HepG2 (cell line): ENCODE measurements around the gene ZFP69B. TPM values are rescaled to one million over a fixed set of nuclear protein-coding genes. Genes with fewer than 3 reads are reported as not detected.

ENCODE experiments used
- ATAC-seq: fragments of 200-7000 bp; cut with Tn5 transposase; 3 replicates; pipeline ENCODE4 v1.9.1; 2020; ENCODE audit warnings: mild to moderate bottlenecking, moderate library complexity
- BruUV-seq: library from RNA; stranded (reverse); fragments of 400-500 nt; replicated peaks from 2 replicates; lab custom pipeline; 2021; lab: Mats Ljungman, UMichigan
- CTCF ChIA-PET: fragments of 300-600 bp; formaldehyde crosslinking; extraction: SDS; loops from one replicate; lab custom pipeline; 2021; ENCODE audit warnings: low total read pairs, inconsistent platforms, low intra/inter-chr PET ratio; lab: Yijun Ruan, JAX
- POLR2A ChIA-PET: fragments of 350-600 bp; sonication (Branson Sonifier 250); formaldehyde crosslinking; loops from one replicate; lab custom pipeline; 2020; ENCODE audit warnings: antibody characterized with exemption, inconsistent platforms; lab: Yijun Ruan, JAX
- DNase-seq: peaks from one replicate; pipeline ENCODE4 v3.0.0-alpha.2; 2015; ENCODE audit warnings: low spot score
- FAIRE-seq: peaks from 3 replicates; lab custom pipeline; 2011; peaks lifted over from hg19 to GRCh38; lab: Jason Lieb, UNC
- H2AFZ ChIP-seq: one replicate; pipeline ENCODE4 v1.6.1; 2011; ENCODE audit warnings: low read length, inconsistent platforms
- H3K27ac ChIP-seq: fragments of 300-600 bp; 3 replicates; pipeline ENCODE4 v1.8.0; 2011; ENCODE audit warnings: mixed run types, mild to moderate bottlenecking, mixed read lengths, low read length, inconsistent platforms; ENCODE audit not compliant: insufficient read depth; ENCODE audit errors: extremely low read length
- H3K27me3 ChIP-seq, 2 experiments: fragments of 200-600 bp in 1 of 2; 2 replicates in 1 of 2; 3 replicates in 1 of 2; pipeline versions ENCODE4 v1.6.0 to v1.8.0; 2011; ENCODE audit warnings: low read length in 2 of 2, mild to moderate bottlenecking in 2 of 2, moderate library complexity in 2 of 2, inconsistent platforms in 1 of 2; ENCODE audit not compliant: insufficient read depth in 2 of 2, control insufficient read depth in 1 of 2
- H3K36me3 ChIP-seq, 2 experiments: fragments of 200-600 bp in 1 of 2; replicated peaks in 1 of 2; 2 replicates in 1 of 2; 3 replicates in 1 of 2; pipeline versions ENCODE4 v1.5.1 to v1.8.0; 2011; ENCODE audit warnings: low read length in 2 of 2, inconsistent platforms in 1 of 2; ENCODE audit not compliant: insufficient read depth in 2 of 2, control insufficient read depth in 1 of 2
- H3K4me1 ChIP-seq: 2 replicates; pipeline ENCODE4 v1.5.1; 2012; ENCODE audit warnings: low read length, inconsistent platforms; ENCODE audit not compliant: insufficient read depth
- H3K4me2 ChIP-seq: 2 replicates; pipeline ENCODE4 v1.6.0; 2011; ENCODE audit warnings: low read depth, low read length, inconsistent platforms
- H3K4me3 ChIP-seq, 3 experiments: fragments of 200-600 bp in 1 of 3; sonication (generic), shearing (Covaris generic) in 1 of 3; replicated peaks in 1 of 3; 2 replicates each; pipeline ENCODE4 v1.5.1; 2011 to 2016; ENCODE audit warnings: low read length in 3 of 3, inconsistent platforms in 2 of 3, low read depth in 2 of 3, mild to moderate bottlenecking in 2 of 3, control low read depth in 1 of 3, mixed read lengths in 1 of 3; ENCODE audit not compliant: insufficient read depth in 1 of 3
- H3K79me2 ChIP-seq: one replicate; pipeline ENCODE4 v1.6.1; 2011; ENCODE audit warnings: low read length, inconsistent platforms; ENCODE audit not compliant: insufficient read depth
- H3K9ac ChIP-seq: 2 replicates; pipeline ENCODE4 v1.6.0; 2011; ENCODE audit warnings: mild to moderate bottlenecking, low read depth, low read length, inconsistent platforms; ENCODE audit not compliant: insufficient read depth
- H3K9me3 ChIP-seq: 2 replicates; pipeline ENCODE4 v1.5.1; 2012; ENCODE audit warnings: mild to moderate bottlenecking, low read length
- H4K20me1 ChIP-seq: 2 replicates; pipeline ENCODE4 v1.6.0; 2011; ENCODE audit warnings: inconsistent platforms, mild to moderate bottlenecking, low read length, moderate library complexity; ENCODE audit not compliant: insufficient read depth
- ATF7 ChIP-seq, 2 experiments: fragments of 450-650 bp in 1 of 2; sonication (generic) in 1 of 2; formaldehyde crosslinking in 1 of 2; IDR thresholded peaks; 2 replicates each; pipeline versions ENCODE4 v1.4.0 to v1.6.1; 2016 to 2020; ENCODE audit warnings: antibody characterized with exemption in 1 of 2, mild to moderate bottlenecking in 1 of 2, missing genetic modification reagents in 1 of 2
- ELF1 ChIP-seq: sonication (generic); formaldehyde crosslinking; IDR thresholded peaks from 2 replicates; pipeline ENCODE4 v1.4.0; 2020; ENCODE audit warnings: missing genetic modification reagents
- MXD3 ChIP-seq: IDR thresholded peaks from 2 replicates; pipeline ENCODE4 v1.6.1; 2016; ENCODE audit warnings: mild to moderate bottlenecking, missing biosample characterization, missing genetic modification reagents
- NCOA2 ChIP-seq: sonication (generic); formaldehyde crosslinking; IDR thresholded peaks from 2 replicates; pipeline ENCODE4 v1.8.0; 2022; ENCODE audit warnings: inconsistent platforms
- PAX8 ChIP-seq: sonication (generic); formaldehyde crosslinking; IDR thresholded peaks from 2 replicates; pipeline ENCODE4 v1.8.0; 2022; ENCODE audit warnings: mild to moderate bottlenecking, missing genetic modification reagents, borderline replicate concordance
- RNF219 ChIP-seq: sonication (generic); formaldehyde crosslinking; IDR thresholded peaks from 2 replicates; pipeline ENCODE4 v1.5.0; 2020; ENCODE audit warnings: mild to moderate bottlenecking, missing genetic modification reagents
- SALL1 ChIP-seq: sonication (generic); formaldehyde crosslinking; IDR thresholded peaks from 2 replicates; pipeline ENCODE4 v1.8.0; 2022; ENCODE audit warnings: mild to moderate bottlenecking, missing genetic modification reagents
- SIX4 ChIP-seq: sonication (generic); formaldehyde crosslinking; IDR thresholded peaks from 2 replicates; pipeline ENCODE4 v1.4.0; 2020; ENCODE audit warnings: missing genetic modification reagents
- SOX5 ChIP-seq: IDR thresholded peaks from 2 replicates; pipeline ENCODE4 v1.6.1; 2016; ENCODE audit warnings: borderline replicate concordance
- TEAD3 ChIP-seq: optimal IDR thresholded peaks from 2 replicates; pipeline ENCODE3; 2016; ENCODE audit warnings: borderline replicate concordance
- ZBTB4 ChIP-seq: sonication (generic); formaldehyde crosslinking; IDR thresholded peaks from 2 replicates; pipeline ENCODE4 v1.4.0; 2020; ENCODE audit warnings: missing genetic modification reagents, mild to moderate bottlenecking, borderline replicate concordance
- ZMYM2 ChIP-seq: sonication (generic); formaldehyde crosslinking; IDR thresholded peaks from 2 replicates; pipeline ENCODE4 v1.8.0; 2022; ENCODE audit warnings: mild to moderate bottlenecking, missing genetic modification reagents
- ZNF136 ChIP-seq: sonication (generic); formaldehyde crosslinking; IDR thresholded peaks from 2 replicates; pipeline ENCODE4 v1.8.1; 2022; ENCODE audit warnings: low read depth, mild to moderate bottlenecking, moderate library complexity, missing genetic modification reagents
- ZNF512 ChIP-seq: sonication (generic); formaldehyde crosslinking; IDR thresholded peaks from 2 replicates; pipeline ENCODE4 v1.4.0; 2020; ENCODE audit warnings: mild to moderate bottlenecking, missing genetic modification reagents
- ZNF7 ChIP-seq: IDR thresholded peaks from 2 replicates; pipeline ENCODE4 v1.6.1; 2016; ENCODE audit warnings: missing biosample characterization, missing genetic modification reagents
- WGBS: methylation state at CpG from one replicate; pipeline ENCODE4 v1.1.6; 2017; ENCODE audit warnings: low lambda C conversion rate; 5-methylcytosine and 5-hydroxymethylcytosine counted together
- in situ Hi-C: cut with HindIII; loops from 2 replicates; pipeline ENCODE4 v1.10.0; 2017; ENCODE audit warnings: low pct_unique_long_range_greater_than_20kb; ENCODE audit not compliant: extremely low pct_ligation_motif_present
- intact Hi-C: fragments of 100-400 bp; cut with micrococcal nuclease; formaldehyde crosslinking; loops from one replicate; pipeline ENCODE4 v1.10.0; 2022; ENCODE audit not compliant: unreplicated experiment
- polyA plus RNA-seq, 8 experiments: library from polyadenylated mRNA; depleted of rRNA in 3 of 8; stranded (reverse) in 7 of 8; unstranded in 1 of 8; fragments of >200 nt; fragmentation: Illumina TruSeq in 4 of 8; extraction: Trizol in 4 of 8; gene quantifications; 2 replicates each; pipeline versions ENCODE4 v1.2.1 to v1.2.3, GENCODE V29; 2011 to 2016; ENCODE audit warnings: low read depth in 4 of 8, missing spikeins in 1 of 8, mixed read lengths in 1 of 8; ENCODE audit not compliant: insufficient read depth in 1 of 8
- total RNA-seq, 5 experiments: library from RNA; depleted of rRNA; stranded (reverse); fragments of >200 nt; fragmentation: Illumina TruSeq; extraction: Trizol; gene quantifications; 2 replicates each; pipeline ENCODE4 v1.2.3, GENCODE V29; 2016; ENCODE audit warnings: low read depth in 1 of 5

The ZFP69B gene
- total and polyA plus RNA-seq, 2 of the 13 experiments (the other 11 are each of a cell fraction or from before 2014, with no cell fraction given), result 4.6 to 7.7 TPM

GRCh38 chr1:40450495-40451237 is 390 bp downstream of the ZFP69B start:
- Histone ChIP-seq H3K4me1 (peaks cover 26% of the 10 kb centered on the region), H3K27me3 (no peaks in the 10 kb centered on the region; a peak in 2 of 5 replicates), H3K79me2 (peaks cover 20% of the 10 kb centered on the region), H3K27ac (peak overlapping the region; percentile 78), H3K9me3 (peaks cover 23% of the 10 kb centered on the region), H3K4me2 (peak overlapping the region; percentile 78), H4K20me1 (no peaks in the 10 kb centered on the region), H2AFZ (peak overlapping the region; percentile 52), H3K4me3 (peak overlapping the region; percentile 73 to 87 (median 86)), H3K36me3 (peaks cover 3 to 22% of the 10 kb centered on the region in 2 experiments; a peak in 2 of 5 replicates), H3K9ac (peak overlapping the region; percentile 83)
- intact Hi-C loops, result loop anchor here (2.0 kb wide), 1 partner anchor 30 kb away; no protein-coding TSS in a partner anchor
- under 1% methylated on average over 21 of the region's 22 CpGs for WGBS
- BruUV-seq, result TSS peak; percentile 68
- peak; percentile 5 for DNase-seq
- no peak for FAIRE-seq
- in situ Hi-C loops, result no loop called here
- peak; percentile 61 for ATAC-seq
- ChIA-PET POLR2A (interaction anchor here (0.6 to 1.7 kb wide), 15 partner anchors 12 to 241 kb away, joined by 3 to 21 read pairs (median 5); partner anchors contain the start of genes EXO5, NFYC, ZFP69 and ZNF684), CTCF (no interaction called here)
- TF ChIP-seq SIX4 (CRISPR knock-in tag), result 0 out of 2 replicates have a peak, but pooled peaks have one; percentile 25
- TF ChIP-seq ATF7 (IDR thresholded peaks at IDR 0.05), result peak; percentile 77
- no peak for TF ChIP-seq ATF7 (CRISPR knock-in tag; IDR thresholded peaks at IDR 0.05)
- peak; percentile 27; the same call in 1 of the 2 replicates for TF ChIP-seq NCOA2 (CRISPR knock-in tag)
- TF ChIP-seq TEAD3 (CRISPR knock-in tag), result peak; percentile 6
- TF ChIP-seq ZMYM2, result no peak
- no peak for TF ChIP-seq ZNF512
- TF ChIP-seq RNF219 (CRISPR knock-in tag), result peak; percentile 70; the same call in 1 of the 2 replicates
- TF ChIP-seq ZNF7 (CRISPR knock-in tag), result no peak
- TF ChIP-seq ZNF136 (CRISPR knock-in tag), result 0 out of 2 replicates have a peak, but pooled peaks have one; percentile 58
- TF ChIP-seq PAX8 (CRISPR knock-in tag), result no peak
- TF ChIP-seq MXD3 (CRISPR knock-in tag), result peak; percentile 39; the same call in 1 of the 2 replicates
- TF ChIP-seq SOX5 (CRISPR knock-in tag), result peak; percentile 27; the same call in 1 of the 2 replicates
- TF ChIP-seq SALL1 (CRISPR knock-in tag), result peak; percentile 62
- TF ChIP-seq ZBTB4 (CRISPR knock-in tag), result 0 out of 2 replicates have a peak, but pooled peaks have one; percentile 54
- TF ChIP-seq ELF1 (CRISPR knock-in tag), result no peak
